Uterus (tissue), 4 donors: Measurements from ENCODE around the gene APC. TPM values are rescaled to one million over a fixed set of nuclear protein-coding genes. Genes with fewer than 3 reads are reported as not detected.

Experiments
- DNase-seq, 2 donors: peaks; one replicate each; pipeline ENCODE4 v3.0.0-alpha.2; 2019 to 2020
- H3K27ac ChIP-seq, 2 donors: fragments of 200-600 bp; sonication (generic); 1 replicate in 1 of 2; 2 replicates in 1 of 2; pipeline ENCODE4 v1.5.1; 2016 to 2018
- H3K27me3 ChIP-seq, 2 donors: fragments of 200-600 bp; sonication (generic); one replicate each; pipeline ENCODE4 v1.5.1; 2018 to 2019; ENCODE audit warnings: control low read depth in 1 of 2
- H3K36me3 ChIP-seq, 2 donors: fragments of 200-600 bp; sonication (generic); one replicate each; pipeline ENCODE4 v1.5.1; 2019; ENCODE audit warnings: control low read depth in 1 of 2
- H3K4me1 ChIP-seq, 2 donors: fragments of 200-600 bp; sonication (generic); one replicate each; pipeline ENCODE4 v1.5.1; 2018 to 2019; ENCODE audit warnings: control low read depth in 1 of 2
- H3K4me3 ChIP-seq, 2 donors: fragments of 200-600 bp; sonication (generic); 1 replicate in 1 of 2; 2 replicates in 1 of 2; pipeline ENCODE4 v1.5.1; 2018 to 2019; ENCODE audit warnings: mild to moderate bottlenecking in 1 of 2
- H3K9me3 ChIP-seq, 2 donors: fragments of 200-600 bp; sonication (generic); one replicate each; pipeline ENCODE4 v1.5.1; 2019; ENCODE audit warnings: control low read depth in 1 of 2
- POLR2A ChIP-seq, 2 donors: fragments of 450-650 bp; IDR thresholded peaks; one replicate each; pipeline ENCODE4 v1.6.1; 2016; ENCODE audit warnings: antibody characterized with exemption in 2 of 2, mild to moderate bottlenecking in 1 of 2, moderate library complexity in 1 of 2
- intact Hi-C: fragments of 100-400 bp; cut with DNase I; formaldehyde crosslinking; loops from one replicate; pipeline ENCODE4 v1.15.1; 2023; ENCODE audit warnings: low total_unique reads
- total RNA-seq, 4 donors: library from RNA; depleted of rRNA in 3 of 4; stranded (reverse); fragments of >200 nt in 3 of 4; gene quantifications; one replicate each; pipeline versions ENCODE4 v1.1.0 to v1.2.4, GENCODE V29; 2014 to 2023
- TF ChIP-seq, protein P1 (sequence below), 4 experiments: fragments of 200-600 bp in 2 of 4; fragments of 450-650 bp in 2 of 4; sonication (generic) in 2 of 4; IDR thresholded peaks; one replicate each; pipeline ENCODE4 v1.5.1; 2016 to 2019; ENCODE audit warnings: antibody characterized with exemption in 4 of 4, mild to moderate bottlenecking in 2 of 4, moderate library complexity in 1 of 4
- donor health status: DM: yes; HTN: yes; CAD: no.

The APC gene
- total RNA-seq, result 100 to 1,000 TPM in 2 of 4 donors, 10 to 100 TPM in 2; 45.4 to 132 (median 91.7) TPM

GRCh38 chr5:112737463-112738190 lies at the start of gene APC:
APC (plus strand) TSS chr5:112737885; CDS start chr5:112754891, 17,006 bp downstream.
- H3K27ac ChIP-seq, result peak within 1 kb of the TSS; percentile 64 to 67
- no peaks in the 10 kb centered on the region for H3K9me3 ChIP-seq
- peak in 1 of 2 donors; percentile 29 for TF ChIP-seq POLR2A (IDR thresholded peaks at IDR 0.05)
- TF ChIP-seq, protein P1, sequence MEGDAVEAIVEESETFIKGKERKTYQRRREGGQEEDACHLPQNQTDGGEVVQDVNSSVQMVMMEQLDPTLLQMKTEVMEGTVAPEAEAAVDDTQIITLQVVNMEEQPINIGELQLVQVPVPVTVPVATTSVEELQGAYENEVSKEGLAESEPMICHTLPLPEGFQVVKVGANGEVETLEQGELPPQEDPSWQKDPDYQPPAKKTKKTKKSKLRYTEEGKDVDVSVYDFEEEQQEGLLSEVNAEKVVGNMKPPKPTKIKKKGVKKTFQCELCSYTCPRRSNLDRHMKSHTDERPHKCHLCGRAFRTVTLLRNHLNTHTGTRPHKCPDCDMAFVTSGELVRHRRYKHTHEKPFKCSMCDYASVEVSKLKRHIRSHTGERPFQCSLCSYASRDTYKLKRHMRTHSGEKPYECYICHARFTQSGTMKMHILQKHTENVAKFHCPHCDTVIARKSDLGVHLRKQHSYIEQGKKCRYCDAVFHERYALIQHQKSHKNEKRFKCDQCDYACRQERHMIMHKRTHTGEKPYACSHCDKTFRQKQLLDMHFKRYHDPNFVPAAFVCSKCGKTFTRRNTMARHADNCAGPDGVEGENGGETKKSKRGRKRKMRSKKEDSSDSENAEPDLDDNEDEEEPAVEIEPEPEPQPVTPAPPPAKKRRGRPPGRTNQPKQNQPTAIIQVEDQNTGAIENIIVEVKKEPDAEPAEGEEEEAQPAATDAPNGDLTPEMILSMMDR (IDR thresholded peaks at IDR 0.05), result peak in 1 of 4 experiments; percentile 42
- no peaks in the 10 kb centered on the region for H3K36me3 ChIP-seq
- intact Hi-C loops, result no loop called here
- H3K4me3 ChIP-seq, result peak within 1 kb of the TSS; percentile 47 to 74
- no peaks in the 10 kb centered on the region for H3K27me3 ChIP-seq
- peak; percentile 90 for DNase-seq
- H3K4me1 ChIP-seq, result peaks cover 5 to 6% of the 10 kb centered on the region in 2 donors

DNA sequence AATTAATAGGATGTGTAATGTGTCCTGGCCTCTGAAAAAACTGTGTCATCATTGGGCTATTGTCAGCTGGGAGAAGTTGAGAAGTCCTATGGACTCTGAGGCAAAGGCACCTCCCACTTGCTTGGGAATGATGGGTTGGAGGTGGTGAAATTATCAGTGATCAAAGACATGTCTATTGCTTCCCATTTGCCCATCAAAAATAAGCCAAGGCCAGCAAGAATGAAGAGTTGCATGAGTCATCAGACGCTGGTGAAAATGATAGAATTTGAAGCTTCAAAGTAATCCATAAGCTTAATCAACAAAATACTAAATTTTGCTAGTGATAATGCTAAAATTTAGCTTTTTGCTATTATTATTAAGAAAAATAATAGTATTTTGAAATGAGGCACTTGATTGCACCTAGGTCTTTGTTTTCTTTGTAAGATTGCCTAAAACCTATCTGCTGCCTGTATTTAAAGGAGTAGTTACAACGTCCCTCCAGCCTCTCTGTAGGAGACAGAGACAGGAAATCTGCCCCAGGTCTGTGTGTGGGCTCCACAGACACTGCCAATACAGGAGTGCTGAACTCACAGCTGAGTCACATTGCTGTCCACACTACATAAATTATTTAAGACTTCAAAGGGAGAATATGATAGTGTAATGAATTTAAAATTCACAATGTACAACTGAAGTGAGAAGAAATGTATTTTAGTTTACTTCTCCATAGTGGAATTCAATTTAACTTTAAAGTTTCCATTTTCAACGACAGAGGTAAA lies 48.4 kb upstream of the APC start:
- DNase-seq, result no peak
- TF ChIP-seq, protein P1 (IDR thresholded peaks at IDR 0.05), result no peak
- TF ChIP-seq POLR2A (IDR thresholded peaks at IDR 0.05), result no peak
- Histone ChIP-seq H3K9me3 (no peaks in the 10 kb centered on the region), H3K4me3 (no peak overlapping the region), H3K27me3 (no peaks in the 10 kb centered on the region), H3K4me1 (no peaks in the 10 kb centered on the region), H3K36me3 (no peaks in the 10 kb centered on the region), H3K27ac (no peak overlapping the region)
- intact Hi-C loops, result no loop called here

GRCh38 chr5:112690605-112691338 lies 46.9 kb upstream of the APC start:
- Histone ChIP-seq H3K4me1 (no peaks in the 10 kb centered on the region), H3K9me3 (no peaks in the 10 kb centered on the region), H3K36me3 (no peaks in the 10 kb centered on the region), H3K4me3 (no peak overlapping the region), H3K27me3 (no peaks in the 10 kb centered on the region), H3K27ac (no peak overlapping the region)
- TF ChIP-seq, protein P1 (IDR thresholded peaks at IDR 0.05), result no peak
- TF ChIP-seq POLR2A (IDR thresholded peaks at IDR 0.05), result no peak
- intact Hi-C loops, result no loop called here
- no peak for DNase-seq

DNA sequence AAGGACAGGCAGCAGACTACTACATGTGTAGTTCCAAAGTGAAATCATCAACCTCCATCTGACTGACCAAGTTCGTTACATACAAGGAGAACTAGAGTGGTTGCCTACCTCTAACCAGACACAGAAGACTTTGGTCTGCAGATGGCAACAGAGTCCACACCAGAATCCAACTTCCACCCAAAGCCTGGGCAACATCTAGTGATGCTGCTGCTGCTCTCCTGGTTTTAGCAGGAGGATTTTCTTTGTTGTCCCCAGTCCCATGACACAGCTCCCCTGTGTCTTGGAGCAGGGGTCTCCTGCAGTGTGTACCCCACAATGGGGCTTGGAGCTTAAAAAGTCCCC lies 46.4 kb upstream of the APC start:
- TF ChIP-seq POLR2A (IDR thresholded peaks at IDR 0.05), result no peak
- TF ChIP-seq, protein P1 (IDR thresholded peaks at IDR 0.05), result no peak
- intact Hi-C loops, result no loop called here
- Histone ChIP-seq H3K36me3 (no peaks in the 10 kb centered on the region), H3K4me3 (no peak overlapping the region), H3K27ac (no peak overlapping the region), H3K9me3 (no peaks in the 10 kb centered on the region), H3K4me1 (no peaks in the 10 kb centered on the region), H3K27me3 (no peaks in the 10 kb centered on the region)
- no peak for DNase-seq
